ENCODE measurements around the gene ZFAND6.
"Not testable (repeated sequence)": the region's sequence is repeated elsewhere in the genome, so short reads cannot be mapped to it uniquely, and the experiment has no call there.

Gene ZFAND6

DNA sequence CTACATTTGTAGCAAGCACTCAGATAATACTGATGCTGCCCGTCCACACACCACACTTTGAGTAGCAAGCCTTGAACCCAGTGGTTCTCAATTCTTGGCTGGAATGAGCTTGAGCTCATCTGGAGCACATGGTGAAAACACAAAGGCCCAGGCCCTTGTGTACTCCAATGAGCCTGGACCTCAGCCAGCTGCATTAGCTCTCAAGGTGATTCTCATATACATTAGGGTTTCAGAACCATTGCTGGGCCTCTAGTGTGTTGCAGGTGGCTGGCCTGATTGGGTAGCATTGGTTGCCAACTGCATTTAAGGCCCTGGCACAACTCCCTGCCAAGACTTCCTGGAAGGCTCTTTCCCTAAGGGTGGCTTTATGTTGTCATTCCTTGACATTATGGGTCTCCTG lies 23.4 kb upstream of the ZFAND6 start:
- TF ChIP-seq, protein P1, sequence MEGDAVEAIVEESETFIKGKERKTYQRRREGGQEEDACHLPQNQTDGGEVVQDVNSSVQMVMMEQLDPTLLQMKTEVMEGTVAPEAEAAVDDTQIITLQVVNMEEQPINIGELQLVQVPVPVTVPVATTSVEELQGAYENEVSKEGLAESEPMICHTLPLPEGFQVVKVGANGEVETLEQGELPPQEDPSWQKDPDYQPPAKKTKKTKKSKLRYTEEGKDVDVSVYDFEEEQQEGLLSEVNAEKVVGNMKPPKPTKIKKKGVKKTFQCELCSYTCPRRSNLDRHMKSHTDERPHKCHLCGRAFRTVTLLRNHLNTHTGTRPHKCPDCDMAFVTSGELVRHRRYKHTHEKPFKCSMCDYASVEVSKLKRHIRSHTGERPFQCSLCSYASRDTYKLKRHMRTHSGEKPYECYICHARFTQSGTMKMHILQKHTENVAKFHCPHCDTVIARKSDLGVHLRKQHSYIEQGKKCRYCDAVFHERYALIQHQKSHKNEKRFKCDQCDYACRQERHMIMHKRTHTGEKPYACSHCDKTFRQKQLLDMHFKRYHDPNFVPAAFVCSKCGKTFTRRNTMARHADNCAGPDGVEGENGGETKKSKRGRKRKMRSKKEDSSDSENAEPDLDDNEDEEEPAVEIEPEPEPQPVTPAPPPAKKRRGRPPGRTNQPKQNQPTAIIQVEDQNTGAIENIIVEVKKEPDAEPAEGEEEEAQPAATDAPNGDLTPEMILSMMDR (IDR thresholded peaks at IDR 0.05; ENCODE audit: low read depth, low read length), result no peak
- no peak overlapping the region for H3K4me3 ChIP-seq (ENCODE audit: low read depth, low read length)

DNA sequence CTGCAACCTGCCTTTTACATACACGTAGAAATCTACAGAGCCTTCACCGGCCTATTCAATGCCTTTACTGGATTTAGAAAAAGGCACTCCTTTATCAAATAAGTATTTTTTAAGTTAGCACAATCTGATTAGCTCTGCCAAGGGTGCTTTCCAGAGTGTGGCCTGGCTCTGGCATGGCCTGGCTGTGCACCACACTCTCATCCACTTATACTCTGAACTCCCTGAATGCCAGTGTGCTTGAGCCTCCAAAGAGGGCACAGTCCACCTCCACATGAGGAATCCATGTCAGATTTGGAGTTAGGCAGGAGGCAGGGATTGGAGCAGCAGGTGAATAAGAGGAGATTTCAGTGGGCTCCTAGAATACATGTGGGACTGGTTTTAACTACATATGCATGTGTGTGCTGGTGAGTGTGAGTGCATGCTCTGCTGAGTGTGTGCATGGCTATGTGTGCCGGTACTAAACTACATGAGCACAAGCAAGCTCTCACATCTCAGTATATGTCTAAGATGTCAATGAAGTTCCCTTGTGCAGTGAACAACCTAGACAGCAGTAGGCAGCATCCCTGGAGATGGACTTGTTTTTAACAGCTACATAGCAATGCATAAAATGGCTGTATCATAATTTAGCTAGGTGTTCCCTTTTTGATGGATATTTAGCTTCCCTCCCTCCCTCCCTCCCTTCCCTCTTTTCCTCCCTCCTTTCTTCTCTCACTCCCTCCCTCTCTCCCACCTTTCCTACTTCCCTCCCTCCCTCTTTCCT lies 17.8 kb upstream of the ZFAND6 start:
- H3K4me3 ChIP-seq (ENCODE audit: low read depth, low read length), result no peak overlapping the region
- TF ChIP-seq, protein P1 (IDR thresholded peaks at IDR 0.05; ENCODE audit: low read depth, low read length), result no peak

DNA sequence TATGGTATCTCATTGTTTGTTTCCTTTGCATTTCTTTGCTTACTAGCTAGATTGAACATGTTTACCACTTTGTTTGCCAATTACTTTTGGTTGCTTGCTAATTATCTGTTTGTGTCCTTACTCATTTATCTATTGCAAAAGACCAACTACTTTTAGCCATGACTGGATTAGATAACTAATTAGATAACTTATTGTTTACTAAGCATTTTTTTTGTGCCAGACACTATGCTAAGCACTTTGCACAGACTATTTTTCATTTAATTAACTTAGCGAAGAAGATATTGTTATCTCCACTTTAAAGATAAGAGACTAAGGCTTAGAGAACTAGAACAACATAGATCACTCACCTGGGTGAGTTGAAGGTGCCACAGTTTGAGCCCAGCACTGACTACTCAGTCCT lies 16.9 kb upstream of the ZFAND6 start:
- TF ChIP-seq, protein P1 (IDR thresholded peaks at IDR 0.05; ENCODE audit: low read depth, low read length), result no peak
- no peak overlapping the region for H3K4me3 ChIP-seq (ENCODE audit: low read depth, low read length)

DNA sequence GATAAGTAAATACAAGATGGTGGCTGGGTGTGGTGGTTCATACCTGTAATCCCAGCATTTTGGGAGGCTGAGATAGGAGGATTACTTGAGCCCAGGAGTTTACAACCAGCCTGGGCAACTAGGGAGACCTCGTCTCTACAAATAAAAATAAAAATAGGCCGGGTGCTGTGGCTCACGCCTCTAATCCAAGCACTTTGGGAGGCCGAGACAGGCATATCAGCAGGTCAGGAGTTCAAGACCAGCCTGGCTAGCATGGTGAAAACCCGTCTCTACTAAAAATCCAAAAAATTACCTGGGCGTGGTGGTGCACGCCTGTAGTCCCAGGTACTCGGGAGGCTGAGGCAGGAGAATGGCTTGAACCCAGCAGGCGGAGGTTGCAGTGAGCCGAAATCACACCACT lies 14.3 kb upstream of the ZFAND6 start:
- H3K4me3 ChIP-seq (ENCODE audit: low read depth, low read length), result not testable (repeated sequence)

DNA sequence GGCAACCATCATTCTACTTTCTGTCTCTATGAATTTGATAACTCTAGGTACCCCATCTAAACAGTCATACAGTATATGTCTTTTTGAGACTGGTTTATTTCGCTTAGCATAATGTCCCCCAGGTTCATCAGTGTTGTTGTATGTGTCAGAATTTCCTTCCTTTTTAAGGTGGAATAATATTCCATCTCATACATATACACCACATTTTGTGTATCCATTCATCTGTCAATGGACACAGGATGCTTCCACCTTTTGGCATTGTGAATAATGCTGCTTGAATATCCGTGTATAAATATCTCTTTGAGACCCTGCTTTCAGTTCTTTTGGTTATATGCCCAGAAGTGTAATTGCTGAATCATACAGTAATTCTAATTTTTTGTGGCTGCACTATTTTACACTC lies 10.4 kb upstream of the ZFAND6 start:
- no peak overlapping the region for H3K4me3 ChIP-seq (ENCODE audit: low read depth, low read length)
- TF ChIP-seq, protein P1 (IDR thresholded peaks at IDR 0.05; ENCODE audit: low read depth, low read length), result no peak

DNA sequence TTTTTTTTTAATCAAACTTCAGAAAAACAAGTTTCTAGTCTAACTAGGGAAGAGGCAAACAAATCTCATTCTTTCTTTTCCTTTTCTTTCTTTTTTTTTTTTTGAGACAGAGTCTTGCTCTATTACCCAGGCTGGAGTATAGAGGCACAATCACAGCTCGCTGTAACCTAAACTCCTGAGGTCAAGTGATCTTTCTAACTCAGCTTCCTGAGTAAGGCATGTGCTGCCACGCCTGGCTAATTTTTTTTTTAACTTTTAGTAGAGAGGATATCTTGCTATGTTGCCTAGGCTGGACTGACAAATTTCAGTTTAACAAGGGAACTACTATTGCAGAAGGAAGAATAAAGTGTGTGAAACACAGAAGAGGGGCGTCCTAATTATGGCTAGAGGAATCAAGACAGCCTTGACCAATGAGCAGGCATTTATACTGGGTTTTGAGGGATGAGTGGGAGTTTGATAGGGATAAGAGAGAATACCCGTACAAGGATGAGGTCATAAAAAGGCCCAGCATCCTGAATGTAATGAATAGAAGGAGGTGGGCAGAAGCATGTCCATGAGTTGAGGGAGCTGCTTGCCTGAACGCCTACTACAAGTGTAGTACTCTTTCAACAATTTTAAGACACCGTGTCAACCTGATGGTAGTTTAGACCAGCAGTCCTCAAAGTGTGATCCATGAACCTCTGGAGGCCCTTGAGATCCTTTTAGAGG lies 6.7 kb upstream of the ZFAND6 start:
- no peak overlapping the region for H3K4me3 ChIP-seq (ENCODE audit: low read depth, low read length)
- TF ChIP-seq, protein P1 (IDR thresholded peaks at IDR 0.05; ENCODE audit: low read depth, low read length), result no peak

DNA sequence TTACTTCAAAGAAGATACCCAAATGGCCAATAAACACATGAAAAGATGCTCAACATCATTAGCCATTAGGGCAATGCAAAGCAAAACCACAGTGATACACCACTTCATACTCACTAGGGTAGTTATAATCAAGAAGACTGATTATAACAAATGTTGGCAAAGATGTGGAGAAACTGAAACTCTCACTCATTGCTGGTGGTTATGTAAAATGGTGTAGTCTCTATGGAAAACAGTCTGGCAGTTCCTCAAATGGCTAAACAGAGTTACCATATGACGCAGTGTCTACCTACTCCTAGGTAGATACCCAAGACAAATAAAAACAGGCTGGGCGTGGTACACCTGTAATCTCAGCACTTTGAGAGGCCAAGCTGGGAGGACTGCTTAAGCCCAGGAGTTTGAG lies 3.5 kb upstream of the ZFAND6 start:
- no peak overlapping the region for H3K4me3 ChIP-seq (ENCODE audit: low read depth, low read length)
- TF ChIP-seq, protein P1 (IDR thresholded peaks at IDR 0.05; ENCODE audit: low read depth, low read length), result no peak

Measured in WI38 (cell line).